GM23338 (cell line): ENCODE data around the gene SPARC. TPM values are rescaled to one million over a fixed set of nuclear protein-coding genes. Genes with fewer than 3 reads are reported as not detected.

Experiments
- ATAC-seq: fragments of 200-7000 bp; cut with Tn5 transposase; 3 replicates; pipeline ENCODE4 v1.9.1; 2020
- DNase-seq: peaks from one replicate; pipeline ENCODE4 v3.0.0-alpha.2; 2015; ENCODE audit warnings: low spot score
- H2AFZ ChIP-seq: fragments of 200-600 bp; sonication (generic); 2 replicates; pipeline ENCODE4 v1.8.0; 2016; ENCODE audit warnings: antibody characterized with exemption, mild to moderate bottlenecking, moderate library complexity
- H3F3A ChIP-seq: fragments of 200-600 bp; sonication (generic); replicated peaks from 2 replicates; pipeline ENCODE4 v1.8.0; 2017; ENCODE audit warnings: antibody characterized with exemption, mixed run types, low read depth
- H3K27ac ChIP-seq: fragments of 200-600 bp; sonication (generic); 2 replicates; pipeline ENCODE4 v1.6.1; 2016; ENCODE audit warnings: low read depth
- H3K27me3 ChIP-seq: fragments of 200-600 bp; sonication (generic); 2 replicates; pipeline ENCODE4 v1.8.0; 2016; ENCODE audit warnings: mild to moderate bottlenecking, mixed run types, moderate library complexity; ENCODE audit not compliant: insufficient read depth
- H3K36me3 ChIP-seq: fragments of 200-600 bp; sonication (generic); 2 replicates; pipeline ENCODE4 v1.8.0; 2016; ENCODE audit warnings: mild to moderate bottlenecking; ENCODE audit not compliant: insufficient read depth
- H3K4me1 ChIP-seq: fragments of 200-600 bp; sonication (generic); 2 replicates; pipeline ENCODE4 v1.8.0; 2016; ENCODE audit warnings: mild to moderate bottlenecking, moderate library complexity; ENCODE audit not compliant: insufficient read depth
- H3K4me2 ChIP-seq: fragments of 200-600 bp; sonication (generic); 2 replicates; pipeline ENCODE4 v1.7.1; 2017; ENCODE audit warnings: mixed run types
- H3K4me3 ChIP-seq: fragments of 200-600 bp; sonication (generic); 2 replicates; pipeline ENCODE4 v1.6.1; 2016; ENCODE audit warnings: mixed run types
- H3K79me2 ChIP-seq: fragments of 200-600 bp; sonication (generic); replicated peaks from 2 replicates; pipeline ENCODE4 v1.8.0; 2017; ENCODE audit warnings: mild to moderate bottlenecking; ENCODE audit not compliant: insufficient read depth
- H3K9me2 ChIP-seq: fragments of 200-600 bp; sonication (generic); 2 replicates; pipeline ENCODE4 v1.8.0; 2017; ENCODE audit not compliant: insufficient read depth
- H4K20me1 ChIP-seq: fragments of 200-600 bp; sonication (generic); replicated peaks from 2 replicates; pipeline ENCODE4 v1.8.0; 2017; ENCODE audit warnings: mild to moderate bottlenecking; ENCODE audit not compliant: insufficient read depth
- H3K27ac Mint-ChIP-seq: 2 replicates; pipeline ENCODE4 v1.8.0; 2020; ENCODE audit warnings: inconsistent platforms, mild to moderate bottlenecking, moderate library complexity, mixed read lengths
- H3K27me3 Mint-ChIP-seq: 3 replicates; pipeline ENCODE4 v1.8.0; 2022; ENCODE audit warnings: low read depth, mild to moderate bottlenecking, moderate library complexity, mixed read lengths, inconsistent platforms; ENCODE audit not compliant: insufficient read depth, poor library complexity
- H3K36me3 Mint-ChIP-seq: 3 replicates; pipeline ENCODE4 v1.8.0; 2021; ENCODE audit warnings: low read depth, mild to moderate bottlenecking, inconsistent platforms, moderate library complexity, mixed read lengths
- H3K4me1 Mint-ChIP-seq: 3 replicates; pipeline ENCODE4 v1.8.0; 2020; ENCODE audit warnings: mild to moderate bottlenecking, inconsistent platforms, mixed read lengths
- H3K4me3 Mint-ChIP-seq: 3 replicates; pipeline ENCODE4 v1.8.0; 2021; ENCODE audit warnings: moderate library complexity, mild to moderate bottlenecking, inconsistent platforms, mixed read lengths
- H3K9me3 Mint-ChIP-seq: 3 replicates; pipeline ENCODE4 v1.8.0; 2020; ENCODE audit warnings: moderate library complexity, mild to moderate bottlenecking, inconsistent platforms, mixed read lengths
- CREB1 ChIP-seq: fragments of 250-450 bp; sonication (Bioruptor Pico); IDR thresholded peaks from 2 replicates; pipeline ENCODE4 v1.5.0; 2020; ENCODE audit warnings: low read depth, mild to moderate bottlenecking, moderate library complexity
- ETS1 ChIP-seq: IDR thresholded peaks from 2 replicates; pipeline ENCODE4 v1.6.1; 2016; ENCODE audit warnings: antibody characterized with exemption
- EZH2 ChIP-seq: fragments of 200-600 bp; sonication (generic); IDR thresholded peaks from one replicate; pipeline ENCODE4 v1.8.0; 2017; ENCODE audit warnings: antibody characterized with exemption, mild to moderate bottlenecking, low read depth; ENCODE audit not compliant: unreplicated experiment
- EZH2phosphoT487 ChIP-seq: fragments of 200-600 bp; sonication (generic); IDR thresholded peaks from one replicate; pipeline ENCODE4 v1.8.1; 2018; ENCODE audit warnings: antibody characterized with exemption; ENCODE audit not compliant: unreplicated experiment
- JUNB ChIP-seq: IDR thresholded peaks from one replicate; pipeline ENCODE4 v1.6.1; 2016; ENCODE audit warnings: antibody characterized with exemption; ENCODE audit not compliant: unreplicated experiment
- NANOG ChIP-seq: IDR thresholded peaks from 2 replicates; pipeline ENCODE4 v1.6.1; 2016; ENCODE audit warnings: antibody characterized with exemption, borderline replicate concordance
- POLR2AphosphoS5 ChIP-seq: IDR thresholded peaks from 2 replicates; pipeline ENCODE4 v1.6.1; 2016; ENCODE audit warnings: antibody characterized with exemption, low read depth
- STAT1 ChIP-seq: IDR thresholded peaks from one replicate; pipeline ENCODE4 v1.6.1; 2016; ENCODE audit warnings: antibody characterized with exemption; ENCODE audit not compliant: unreplicated experiment
- ZNF331 ChIP-seq: fragments of 250-450 bp; sonication (Bioruptor Pico); IDR thresholded peaks from 2 replicates; pipeline ENCODE4 v1.5.0; 2020; ENCODE audit warnings: low read depth, mild to moderate bottlenecking, moderate library complexity
- polyA plus RNA-seq: library from polyadenylated mRNA; unstranded; fragments of >200 nt; fragmentation: Nextera tagmentation; extraction: Ambion mirVana; gene quantifications from 2 replicates; pipeline ENCODE4 v1.2.1, GENCODE V29; 2016
- total RNA-seq: library from RNA; depleted of rRNA; stranded (reverse); fragments of >200 nt; shearing (Covaris generic); gene quantifications from 2 replicates; pipeline ENCODE4 v1.2.3, GENCODE V29; 2014

The SPARC gene
- total and polyA plus RNA-seq, 2 experiments from 2014 or later = 218 to 225 TPM

GRCh38 chr5:151697452-151697851 lies 10.7 kb upstream of the SPARC start:
- TF ChIP-seq ETS1 (no peak), ZNF331 (no peak), EZH2 (no peak)

GRCh38 chr5:151696470-151697061 lies 9.9 kb upstream of the SPARC start:
- Histone ChIP-seq H4K20me1 (no peaks in the 10 kb centered on the region), H3K27ac (no peak overlapping the region), H3K36me3 (no peaks in the 10 kb centered on the region), H3K27me3 (no peaks in the 10 kb centered on the region), H3K79me2 (no peaks in the 10 kb centered on the region), H3K4me3 (peak overlapping the region; percentile 30), H2AFZ (peak overlapping the region; percentile 90), H3K4me1 (peaks cover 18% of the 10 kb centered on the region), H3F3A (no peaks in the 10 kb centered on the region), H3K9me2 (peaks cover 10% of the 10 kb centered on the region; the same call in 1 of the 2 replicates), H3K4me2 (peak overlapping the region; percentile 55)
- Mint-ChIP-seq H3K4me3 (peak overlapping the region; percentile 56), H3K36me3 (no peaks in the 10 kb centered on the region), H3K4me1 (peaks cover 24% of the 10 kb centered on the region), H3K9me3 (no peaks in the 10 kb centered on the region), H3K27me3 (peaks cover 3% of the 10 kb centered on the region), H3K27ac (peak overlapping the region; percentile 59)
- ATAC-seq (peak; percentile 81), DNase-seq (peak; percentile 46)
- TF ChIP-seq POLR2AphosphoS5 (no peak), EZH2phosphoT487 (no peak), NANOG (no peak), CREB1 (0 out of 2 replicates have a peak, but pooled peaks have one; percentile 17)

More at GRCh38 chr5:151697452-151697851, 10.7 kb upstream of the SPARC start:
- no peak overlapping the region for H3K4me2 ChIP-seq
- H3K4me1 ChIP-seq = peaks cover 18% of the 10 kb centered on the region
- no peak overlapping the region for H3K4me3 ChIP-seq
- no peak overlapping the region for H3K27ac ChIP-seq
- no peak for DNase-seq
- Mint-ChIP-seq H3K9me3 (no peaks in the 10 kb centered on the region; the same call in 2 of the 3 replicates), H3K27me3 (peaks cover 3% of the 10 kb centered on the region), H3K27ac (no peak overlapping the region), H3K4me1 (peaks cover 24% of the 10 kb centered on the region), H3K36me3 (no peaks in the 10 kb centered on the region), H3K4me3 (no peak overlapping the region)
- H3K27me3 ChIP-seq = no peaks in the 10 kb centered on the region
- no peak for ATAC-seq
- no peaks in the 10 kb centered on the region for H3K36me3 ChIP-seq
- peaks cover 5% of the 10 kb centered on the region; the same call in 1 of the 2 replicates for H3K9me2 ChIP-seq
- no peaks in the 10 kb centered on the region for H3F3A ChIP-seq
- H4K20me1 ChIP-seq = no peaks in the 10 kb centered on the region
- H3K79me2 ChIP-seq = no peaks in the 10 kb centered on the region
- H2AFZ ChIP-seq = peak overlapping the region; percentile 80; the same call in 1 of the 2 replicates

GRCh38 chr5:151695464-151695863 lies 8.7 kb upstream of the SPARC start:
- Histone ChIP-seq H3K27ac (no peak overlapping the region), H3K4me1 (peaks cover 18% of the 10 kb centered on the region), H2AFZ (no peak overlapping the region), H3K4me2 (peak overlapping the region; percentile 55; the same call in 1 of the 2 replicates), H3K9me2 (peaks cover 10% of the 10 kb centered on the region; the same call in 1 of the 2 replicates), H4K20me1 (no peaks in the 10 kb centered on the region), H3K79me2 (no peaks in the 10 kb centered on the region), H3K27me3 (no peaks in the 10 kb centered on the region), H3F3A (no peaks in the 10 kb centered on the region), H3K36me3 (no peaks in the 10 kb centered on the region), H3K4me3 (no peak overlapping the region)
- H3K27me3 Mint-ChIP-seq = peaks cover 3% of the 10 kb centered on the region
- no peak overlapping the region for H3K27ac Mint-ChIP-seq
- DNase-seq (no peak), ATAC-seq (no peak)
- no peak for TF ChIP-seq CREB1
- TF ChIP-seq EZH2phosphoT487 = no peak
- no peak for TF ChIP-seq STAT1
- no peak for TF ChIP-seq JUNB
- no peak overlapping the region for H3K4me3 Mint-ChIP-seq
- no peaks in the 10 kb centered on the region for H3K9me3 Mint-ChIP-seq
- peaks cover 24% of the 10 kb centered on the region for H3K4me1 Mint-ChIP-seq
- no peaks in the 10 kb centered on the region for H3K36me3 Mint-ChIP-seq
